Activated CD4-positive, CD25-positive, alpha-beta regulatory T cell (primary cell): ENCODE data around the gene SNX15.

ENCODE experiments used
- DNase-seq, 4 experiments: peaks; one replicate each; lab custom pipeline; 2025; lab: John Stamatoyannopoulos, UW

SNX15 gene

DNA sequence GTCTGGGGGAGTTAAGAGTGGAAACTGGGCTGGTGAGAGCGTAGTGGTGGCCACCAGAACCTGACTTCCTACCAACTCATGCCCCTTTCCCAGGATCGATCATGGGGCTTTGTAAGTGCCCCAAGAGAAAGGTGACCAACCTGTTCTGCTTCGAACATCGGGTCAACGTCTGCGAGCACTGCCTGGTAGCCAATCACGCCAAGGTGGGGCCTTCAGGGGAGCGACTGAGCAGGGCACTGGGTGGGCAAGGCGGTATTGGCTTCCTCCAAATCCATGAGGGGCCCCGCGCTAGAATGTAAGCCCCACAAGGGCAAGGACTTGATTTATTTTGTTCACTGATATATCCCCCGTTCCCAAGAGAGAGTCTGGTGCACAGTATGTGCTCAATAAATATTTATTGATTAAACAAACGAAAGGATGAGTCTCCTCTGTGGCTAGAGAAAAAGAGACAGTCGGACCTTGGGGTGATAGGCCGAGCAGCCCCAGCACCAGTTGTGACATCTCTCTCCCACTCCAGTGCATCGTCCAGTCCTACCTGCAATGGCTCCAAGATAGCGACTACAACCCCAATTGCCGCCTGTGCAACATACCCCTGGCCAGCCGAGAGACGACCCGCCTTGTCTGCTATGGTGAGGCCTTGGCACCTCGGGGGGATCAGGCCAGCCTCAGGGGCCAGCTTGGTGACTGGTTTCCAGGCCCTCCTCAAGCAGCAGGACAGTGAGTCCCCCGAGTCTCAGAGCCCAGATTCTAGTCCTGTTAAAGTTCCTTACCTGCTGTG is 57.5 kb downstream of the SNX15 start:
- no peak for DNase-seq

DNA sequence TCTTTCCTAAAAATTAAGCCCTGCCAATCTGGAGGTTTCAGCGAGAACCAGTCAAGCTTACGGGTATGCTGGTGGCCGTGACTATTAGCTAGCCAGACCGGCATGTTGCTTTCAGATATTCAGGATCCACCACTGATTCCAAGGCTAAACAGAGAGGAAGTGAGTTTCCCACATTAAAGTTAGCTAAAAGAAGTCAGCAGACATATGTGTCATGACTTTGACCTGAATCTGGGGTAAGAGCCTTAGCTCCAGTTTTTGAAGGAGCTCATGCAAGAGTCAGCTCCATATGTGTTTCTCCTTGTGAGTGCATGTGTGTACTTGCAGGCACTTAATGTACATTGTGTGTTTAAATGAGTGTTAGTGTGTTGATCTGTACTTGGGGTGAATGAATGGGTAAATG is 58.2 kb downstream of the SNX15 start:
- no peak for DNase-seq

- no peak for DNase-seq
Measured at GRCh38 chr11:65086809-65087208, 59.6 kb downstream of the SNX15 start.

- no peak for DNase-seq
Measured at GRCh38 chr11:65087216-65087615, 60.0 kb downstream of the SNX15 start.

- DNase-seq: no peak
Measured at GRCh38 chr11:65087827-65088226, 60.6 kb downstream of the SNX15 start.

- no peak for DNase-seq
Measured at GRCh38 chr11:65089621-65090020, 62.4 kb downstream of the SNX15 start.
